PC-3 (cell line): ENCODE measurements around the gene TFE3.

Experiments used
- CTCF ChIP-seq: fragments of 300-600 bp; sonication (generic); conservative IDR thresholded peaks from 2 replicates; pipeline ENCODE4 v1.5.1; 2017; ENCODE audit warnings: antibody characterized with exemption, low read depth, mild to moderate bottlenecking, low read length
- EZH2 ChIP-seq: fragments of 300-600 bp; sonication (generic); IDR thresholded peaks from one replicate; pipeline ENCODE4 v1.6.1; 2017; ENCODE audit warnings: antibody characterized with exemption, mild to moderate bottlenecking, low read length; ENCODE audit not compliant: unreplicated experiment
- EZH2phosphoT487 ChIP-seq: fragments of 300-600 bp; sonication (generic); IDR thresholded peaks from 2 replicates; pipeline ENCODE4 v1.6.1; 2018; ENCODE audit warnings: mild to moderate bottlenecking, antibody characterized with exemption, low read length, borderline replicate concordance

DNA sequence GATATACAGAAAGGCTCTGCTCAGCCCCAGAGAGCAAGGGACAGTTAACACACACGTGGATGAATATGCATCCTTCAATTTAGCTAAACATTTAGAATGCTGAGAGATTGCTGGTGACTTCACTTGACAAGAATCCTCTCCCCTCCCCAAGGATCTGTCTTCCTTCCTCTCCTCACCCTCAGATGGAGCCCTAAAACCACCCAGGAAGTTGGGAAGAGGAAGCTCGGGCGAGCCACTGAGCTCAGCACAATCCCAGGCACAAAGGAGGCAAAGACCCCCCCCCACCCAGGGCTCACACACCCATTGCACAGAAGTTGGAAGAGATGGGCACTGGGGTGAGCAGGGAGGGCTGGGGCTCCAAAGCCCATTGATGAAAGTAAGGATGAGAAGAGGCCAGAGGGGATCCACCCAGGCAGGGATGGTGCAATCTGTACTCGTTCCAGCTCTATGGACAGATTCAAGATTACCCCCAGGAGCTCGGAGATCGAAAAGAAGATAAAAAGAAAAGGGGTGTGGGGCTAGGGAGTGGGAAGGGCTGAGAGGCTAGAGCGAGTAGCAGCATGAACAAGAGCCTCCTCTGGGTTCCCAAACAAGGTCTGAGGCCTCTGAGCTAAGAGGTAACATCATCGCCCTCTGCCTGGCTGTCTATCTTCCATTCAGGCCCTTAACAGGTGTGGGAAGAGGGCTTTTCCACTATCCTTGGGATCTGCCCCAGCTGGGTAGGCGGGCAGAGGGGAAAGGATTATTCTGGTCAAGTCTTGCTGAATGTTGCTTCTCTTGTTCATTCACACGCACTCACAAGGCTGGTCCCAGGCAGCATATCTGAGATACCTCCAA, 1.2 kb downstream of the TFE3 start:
- no peak for TF ChIP-seq EZH2
- no peak for TF ChIP-seq CTCF
- no peak for TF ChIP-seq EZH2phosphoT487
